ENCODE data around the gene NR2C2. TPM values are rescaled to one million over a fixed set of nuclear protein-coding genes. Genes with fewer than 3 reads are reported as not detected.
A peak's percentile ranks its signal among the peaks of the same experiment; 100 is the strongest.

The NR2C2 gene
- total and polyA plus RNA-seq, 9 of the 15 experiments (the other 6 are each of a cell fraction or from before 2014, with no cell fraction given) = 6.1 to 33.0 (median 14.6) TPM

DNA sequence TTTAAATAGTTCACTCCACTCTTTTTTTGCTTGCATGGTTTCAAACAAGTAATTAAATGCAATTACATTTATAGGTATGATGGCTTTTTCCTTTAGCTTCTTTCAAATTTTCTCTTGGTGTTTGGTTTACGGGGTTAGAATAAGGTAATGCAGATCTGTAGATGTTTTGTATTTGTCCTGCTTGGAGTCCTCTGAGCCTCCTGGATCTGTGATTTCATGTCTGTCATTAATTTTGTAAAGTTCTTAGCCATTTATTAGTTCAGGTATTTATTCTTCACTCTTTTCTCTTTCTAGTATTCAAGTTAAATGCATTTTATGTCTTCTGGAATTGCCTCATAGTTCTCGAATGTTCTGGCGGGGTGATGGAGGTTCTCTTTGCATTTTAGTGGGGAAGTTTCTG, 119.1 kb downstream of the NR2C2 start:
- in situ Hi-C loops (cut with MboI) = no loop called here
- Histone ChIP-seq H3K4me2 (ENCODE audit: insufficient read depth, low read length) (no peak overlapping the region), H3K9me3 (replicated peaks; ENCODE audit: control insufficient read depth, insufficient read depth, low read depth, low read length) (no peaks in the 10 kb centered on the region), H3K27ac (ENCODE audit: extremely low read depth, low read depth, low read length) (no peak overlapping the region), H3K36me3 (ENCODE audit: control insufficient read depth, insufficient read depth, low read length) (peaks cover 29% of the 10 kb centered on the region), H2AFZ (ENCODE audit: low read depth, low read length) (peak overlapping the region; percentile 99; the same call in 1 of the 2 replicates), H3K4me1 (replicated peaks in 1 of 2; ENCODE audit: control insufficient read depth in 2 of 2, insufficient read depth in 2 of 2, low read length in 2 of 2) (peaks cover 18 to 24% of the 10 kb centered on the region in 2 experiments; a peak in 4 of 5 replicates), H3K9ac (ENCODE audit: insufficient read depth in 1 of 2, low read depth in 2 of 2, low read length in 2 of 2) (no peak overlapping the region), H3K79me2 (ENCODE audit: control insufficient read depth, insufficient read depth, low read length) (peaks cover 28% of the 10 kb centered on the region), H4K20me1 (replicated peaks; ENCODE audit: control insufficient read depth, insufficient read depth, low read length) (peaks cover 15% of the 10 kb centered on the region), H3K4me3 (no peak overlapping the region), H3K9me1 (ENCODE audit: control insufficient read depth, insufficient read depth, low read length) (peaks cover 6% of the 10 kb centered on the region), H3K27me3 (ENCODE audit: control insufficient read depth in 2 of 2, insufficient read depth in 2 of 2, low read length in 2 of 2) (no peaks in the 10 kb centered on the region)
- BruUV-seq (replicated peaks) = no TSS peak
- no peak for FAIRE-seq
- TF ChIP-seq TAF1 (IDR thresholded peaks at IDR 0.05; ENCODE audit: control insufficient read depth, extremely low read depth, insufficient read depth, low read length, severe bottlenecking) = no peak
- TF ChIP-seq, protein P1, sequence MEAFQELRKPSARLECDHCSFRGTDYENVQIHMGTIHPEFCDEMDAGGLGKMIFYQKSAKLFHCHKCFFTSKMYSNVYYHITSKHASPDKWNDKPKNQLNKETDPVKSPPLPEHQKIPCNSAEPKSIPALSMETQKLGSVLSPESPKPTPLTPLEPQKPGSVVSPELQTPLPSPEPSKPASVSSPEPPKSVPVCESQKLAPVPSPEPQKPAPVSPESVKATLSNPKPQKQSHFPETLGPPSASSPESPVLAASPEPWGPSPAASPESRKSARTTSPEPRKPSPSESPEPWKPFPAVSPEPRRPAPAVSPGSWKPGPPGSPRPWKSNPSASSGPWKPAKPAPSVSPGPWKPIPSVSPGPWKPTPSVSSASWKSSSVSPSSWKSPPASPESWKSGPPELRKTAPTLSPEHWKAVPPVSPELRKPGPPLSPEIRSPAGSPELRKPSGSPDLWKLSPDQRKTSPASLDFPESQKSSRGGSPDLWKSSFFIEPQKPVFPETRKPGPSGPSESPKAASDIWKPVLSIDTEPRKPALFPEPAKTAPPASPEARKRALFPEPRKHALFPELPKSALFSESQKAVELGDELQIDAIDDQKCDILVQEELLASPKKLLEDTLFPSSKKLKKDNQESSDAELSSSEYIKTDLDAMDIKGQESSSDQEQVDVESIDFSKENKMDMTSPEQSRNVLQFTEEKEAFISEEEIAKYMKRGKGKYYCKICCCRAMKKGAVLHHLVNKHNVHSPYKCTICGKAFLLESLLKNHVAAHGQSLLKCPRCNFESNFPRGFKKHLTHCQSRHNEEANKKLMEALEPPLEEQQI (IDR thresholded peaks at IDR 0.05) = no peak
- TF ChIP-seq, protein P2, sequence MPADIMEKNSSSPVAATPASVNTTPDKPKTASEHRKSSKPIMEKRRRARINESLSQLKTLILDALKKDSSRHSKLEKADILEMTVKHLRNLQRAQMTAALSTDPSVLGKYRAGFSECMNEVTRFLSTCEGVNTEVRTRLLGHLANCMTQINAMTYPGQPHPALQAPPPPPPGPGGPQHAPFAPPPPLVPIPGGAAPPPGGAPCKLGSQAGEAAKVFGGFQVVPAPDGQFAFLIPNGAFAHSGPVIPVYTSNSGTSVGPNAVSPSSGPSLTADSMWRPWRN (IDR thresholded peaks at IDR 0.05; ENCODE audit: low read depth) = no peak
- TF ChIP-seq ZNF780A (CRISPR knock-in tag; IDR thresholded peaks at IDR 0.05) = no peak
- TF ChIP-seq ZNF431 (CRISPR knock-in tag; IDR thresholded peaks at IDR 0.05) = no peak
- TF ChIP-seq MAFG (tag; conservative IDR thresholded peaks at IDR 0.05) = no peak
- TF ChIP-seq MYC (IDR thresholded peaks at IDR 0.05; ENCODE audit: low read depth, low read length) = no peak
- TF ChIP-seq MYC (CRISPR knock-in tag; IDR thresholded peaks at IDR 0.05; ENCODE audit: borderline replicate concordance, low read depth) = no peak
- TF ChIP-seq, protein P3, sequence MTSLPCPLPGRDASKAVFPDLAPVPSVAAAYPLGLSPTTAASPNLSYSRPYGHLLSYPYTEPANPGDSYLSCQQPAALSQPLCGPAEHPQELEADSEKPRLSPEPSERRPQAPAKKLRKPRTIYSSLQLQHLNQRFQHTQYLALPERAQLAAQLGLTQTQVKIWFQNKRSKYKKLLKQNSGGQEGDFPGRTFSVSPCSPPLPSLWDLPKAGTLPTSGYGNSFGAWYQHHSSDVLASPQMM (CRISPR knock-in tag; IDR thresholded peaks at IDR 0.05) = no peak
- POLR2A ChIA-PET = interaction anchor here (0.6 to 0.7 kb wide), 2 partner anchors 19 to 64 kb away, joined by 3 read pairs; no protein-coding TSS in a partner anchor
- no peak for ATAC-seq
- CTCF ChIA-PET (ENCODE audit: low intra/inter-chr PET ratio) = no interaction called here
- DNase-seq (ENCODE audit: extremely low read depth in 1 of 4, low spot score in 3 of 4) = no peak
- intact Hi-C loops (cut with micrococcal nuclease) = loop anchor here (2.0 kb wide), 1 partner anchor 32 kb away; the partner anchor contains the start of gene RBSN
- WGBS (ENCODE audit: insufficient coverage, low coverage, missing lambda C conversion rate) = 78% methylated on average over 3 of the region's 3 CpGs
